Endothelial cell of umbilical vein (primary cell): Measurements from ENCODE around the gene KAZN. TPM values are rescaled to one million over a fixed set of nuclear protein-coding genes. Genes with fewer than 3 reads are reported as not detected.

Source experiments
- BruUV-seq: library from RNA; stranded (reverse); fragments of 400-500 nt; replicated peaks from 2 replicates; lab custom pipeline; 2021; lab: Mats Ljungman, UMichigan
- CTCF ChIA-PET: fragments of 300-600, 350-600 bp; sonication (Branson Sonifier 250); formaldehyde crosslinking; loops from one replicate; lab custom pipeline; 2021; ENCODE audit warnings: antibody characterized with exemption, inconsistent platforms; lab: Charles Lee
- POLR2A ChIA-PET: fragments of 300-600, 350-600 bp; sonication (Branson Sonifier 250); formaldehyde crosslinking; loops from one replicate; lab custom pipeline; 2021; ENCODE audit warnings: antibody characterized with exemption, inconsistent platforms; lab: Charles Lee
- DNase-seq: peaks from one replicate; pipeline ENCODE4 v3.0.0-alpha.2; 2011; ENCODE audit warnings: low read depth, low spot score
- FAIRE-seq: peaks from 2 replicates; lab custom pipeline; 2011; peaks lifted over from hg19 to GRCh38; lab: Jason Lieb, UNC
- H2AFZ ChIP-seq: 2 replicates; pipeline ENCODE4 v1.6.0; 2012; ENCODE audit warnings: low read depth, low read length, control low read depth, inconsistent platforms
- H3K27ac ChIP-seq: 2 replicates; pipeline ENCODE4 v1.5.1; 2011; ENCODE audit warnings: low read depth, mild to moderate bottlenecking, control low read depth, low read length, moderate library complexity; ENCODE audit not compliant: insufficient read depth
- H3K27me3 ChIP-seq, 2 experiments: 2 replicates each; pipeline versions ENCODE4 v1.6.0 to v1.6.1; 2011; ENCODE audit warnings: low read length in 2 of 2, mixed read lengths in 1 of 2; ENCODE audit not compliant: control insufficient read depth in 2 of 2, insufficient read depth in 2 of 2
- H3K36me3 ChIP-seq, 2 experiments: 2 replicates in 1 of 2; 3 replicates in 1 of 2; pipeline ENCODE4 v1.5.1; 2011; ENCODE audit warnings: low read length in 2 of 2, mild to moderate bottlenecking in 1 of 2, moderate library complexity in 1 of 2; ENCODE audit not compliant: control insufficient read depth in 2 of 2, insufficient read depth in 2 of 2; ENCODE audit errors: extremely low read depth in 1 of 2
- H3K4me1 ChIP-seq: 3 replicates; pipeline ENCODE4 v1.5.1; 2011; ENCODE audit warnings: mild to moderate bottlenecking, low read length; ENCODE audit not compliant: control insufficient read depth, insufficient read depth; ENCODE audit errors: extremely low read depth
- H3K4me2 ChIP-seq: 2 replicates; pipeline ENCODE4 v1.6.1; 2011; ENCODE audit warnings: low read length, control low read depth, mixed read lengths; ENCODE audit not compliant: insufficient read depth
- H3K4me3 ChIP-seq, 3 experiments: fragments of 200-600 bp in 1 of 3; sonication (generic), shearing (Covaris generic) in 1 of 3; replicated peaks in 1 of 3; 2 replicates each; pipeline ENCODE4 v1.5.1; 2011 to 2016; ENCODE audit warnings: control low read depth in 3 of 3, low read length in 3 of 3, mild to moderate bottlenecking in 2 of 3, inconsistent platforms in 1 of 3, low read depth in 1 of 3, moderate library complexity in 1 of 3; ENCODE audit not compliant: insufficient read depth in 1 of 3
- H3K79me2 ChIP-seq: 2 replicates; pipeline ENCODE4 v1.6.0; 2012; ENCODE audit warnings: low read length, inconsistent platforms; ENCODE audit not compliant: control insufficient read depth, insufficient read depth
- H3K9ac ChIP-seq: replicated peaks from 2 replicates; pipeline ENCODE3; 2011; ENCODE audit warnings: low read length, control low read depth; ENCODE audit not compliant: insufficient read depth; ENCODE audit errors: extremely low read depth
- H3K9me1 ChIP-seq: replicated peaks from 3 replicates; pipeline ENCODE4 v1.6.0; 2011; ENCODE audit warnings: mild to moderate bottlenecking, low read length; ENCODE audit not compliant: control insufficient read depth, insufficient read depth; ENCODE audit errors: extremely low read depth
- H3K9me3 ChIP-seq: replicated peaks from 2 replicates; pipeline ENCODE4 v1.5.1; 2012; ENCODE audit warnings: low read length, inconsistent platforms; ENCODE audit not compliant: control insufficient read depth, insufficient read depth
- H4K20me1 ChIP-seq: replicated peaks from 2 replicates; pipeline ENCODE3; 2011; ENCODE audit warnings: mild to moderate bottlenecking, low read length; ENCODE audit not compliant: control insufficient read depth, insufficient read depth; ENCODE audit errors: extremely low read depth
- EZH2 ChIP-seq: IDR thresholded peaks from 2 replicates; pipeline ENCODE4 v1.6.1; 2012; ENCODE audit warnings: borderline replicate concordance, low read depth, mild to moderate bottlenecking, moderate library complexity, low read length, inconsistent platforms; ENCODE audit not compliant: severe bottlenecking
- FOS ChIP-seq: IDR thresholded peaks from 2 replicates; pipeline ENCODE4 v1.6.1; 2011; ENCODE audit warnings: mild to moderate bottlenecking, low read length, moderate library complexity, borderline replicate concordance; ENCODE audit not compliant: insufficient read depth
- GATA2 ChIP-seq: IDR thresholded peaks from 2 replicates; pipeline ENCODE4 v1.7.0; 2011; ENCODE audit warnings: low read depth, mild to moderate bottlenecking, moderate library complexity, mixed read lengths, low read length; ENCODE audit not compliant: insufficient read length, insufficient read depth
- JUN ChIP-seq: IDR thresholded peaks from 2 replicates; pipeline ENCODE4 v1.6.1; 2011; ENCODE audit warnings: borderline replicate concordance, low read depth; ENCODE audit not compliant: insufficient read length, insufficient read depth
- MYC ChIP-seq: IDR thresholded peaks from one replicate; pipeline ENCODE4 v1.6.1; 2011; ENCODE audit warnings: mild to moderate bottlenecking, low read depth, low read length
- POLR2A ChIP-seq: IDR thresholded peaks from 2 replicates; pipeline ENCODE4 v1.6.1; 2012; ENCODE audit warnings: low read depth, mild to moderate bottlenecking, control low read depth, low read length
- POLR2AphosphoS5 ChIP-seq: IDR thresholded peaks from 2 replicates; pipeline ENCODE4 v1.6.1; 2012; ENCODE audit warnings: low read depth, mild to moderate bottlenecking, control low read depth, low read length, moderate library complexity; ENCODE audit not compliant: insufficient read depth
- dilution Hi-C: fragments of 300-500 bp; cut with MboI; formaldehyde crosslinking; loops from one replicate; pipeline ENCODE4 v1.15.0; 2019; ENCODE audit warnings: low sequenced_read_pairs; ENCODE audit not compliant: extremely low pct_ligation_motif_present
- intact Hi-C: fragments of 100-400 bp; cut with micrococcal nuclease; formaldehyde crosslinking; loops from one replicate; pipeline ENCODE4 v1.10.0; 2022
- polyA plus RNA-seq, 4 experiments: library from polyadenylated mRNA; depleted of rRNA in 3 of 4; stranded (reverse) in 3 of 4; unstranded in 1 of 4; fragments of >200 nt; gene quantifications; 2 replicates each; pipeline versions ENCODE4 v1.2.1 to v1.2.3, GENCODE V29; 2011 to 2012; ENCODE audit warnings: missing spikeins in 1 of 4
- total RNA-seq: library from RNA; stranded (reverse); gene quantifications from 2 replicates; pipeline ENCODE4 v1.2.3, GENCODE V29; 2021
- TF ChIP-seq, protein P1 (sequence below), 2 donors: IDR thresholded peaks; 1 replicate in 1 of 2; 2 replicates in 1 of 2; pipeline ENCODE4 v1.5.1; 2011; ENCODE audit warnings: low read length in 2 of 2, mild to moderate bottlenecking in 2 of 2, moderate library complexity in 2 of 2, control low read depth in 1 of 2, inconsistent platforms in 1 of 2, low read depth in 1 of 2; ENCODE audit not compliant: insufficient read depth in 1 of 2; ENCODE audit errors: extremely low read depth in 1 of 2
- TF ChIP-seq, protein P2 (sequence below): IDR thresholded peaks from 2 replicates; pipeline ENCODE4 v1.6.1; 2011; ENCODE audit not compliant: insufficient read depth, insufficient read length

The KAZN gene
- total and polyA plus RNA-seq, 2 donors (not counting 3 experiments of a cell fraction or from before 2014, with no cell fraction given), result 1.6 to 5.8 TPM

GRCh38 chr1:14946684-14947238, 348.3 kb downstream of the KAZN start:
- Histone ChIP-seq H3K4me3 (no peak overlapping the region), H3K4me1 (peaks cover 8% of the 10 kb centered on the region), H3K9me1 (no peaks in the 10 kb centered on the region), H3K27ac (no peak overlapping the region), H2AFZ (peak overlapping the region; percentile 49), H3K79me2 (no peaks in the 10 kb centered on the region), H3K36me3 (no peaks in the 10 kb centered on the region), H3K4me2 (no peak overlapping the region), H3K27me3 (no peaks in the 10 kb centered on the region), H3K9ac (no peak overlapping the region), H3K9me3 (no peaks in the 10 kb centered on the region), H4K20me1 (no peaks in the 10 kb centered on the region)
- dilution Hi-C loops, result no loop called here
- TF ChIP-seq EZH2, result no peak
- no peak for TF ChIP-seq JUN
- TF ChIP-seq POLR2AphosphoS5, result no peak
- TF ChIP-seq, protein P1, sequence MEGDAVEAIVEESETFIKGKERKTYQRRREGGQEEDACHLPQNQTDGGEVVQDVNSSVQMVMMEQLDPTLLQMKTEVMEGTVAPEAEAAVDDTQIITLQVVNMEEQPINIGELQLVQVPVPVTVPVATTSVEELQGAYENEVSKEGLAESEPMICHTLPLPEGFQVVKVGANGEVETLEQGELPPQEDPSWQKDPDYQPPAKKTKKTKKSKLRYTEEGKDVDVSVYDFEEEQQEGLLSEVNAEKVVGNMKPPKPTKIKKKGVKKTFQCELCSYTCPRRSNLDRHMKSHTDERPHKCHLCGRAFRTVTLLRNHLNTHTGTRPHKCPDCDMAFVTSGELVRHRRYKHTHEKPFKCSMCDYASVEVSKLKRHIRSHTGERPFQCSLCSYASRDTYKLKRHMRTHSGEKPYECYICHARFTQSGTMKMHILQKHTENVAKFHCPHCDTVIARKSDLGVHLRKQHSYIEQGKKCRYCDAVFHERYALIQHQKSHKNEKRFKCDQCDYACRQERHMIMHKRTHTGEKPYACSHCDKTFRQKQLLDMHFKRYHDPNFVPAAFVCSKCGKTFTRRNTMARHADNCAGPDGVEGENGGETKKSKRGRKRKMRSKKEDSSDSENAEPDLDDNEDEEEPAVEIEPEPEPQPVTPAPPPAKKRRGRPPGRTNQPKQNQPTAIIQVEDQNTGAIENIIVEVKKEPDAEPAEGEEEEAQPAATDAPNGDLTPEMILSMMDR (IDR thresholded peaks at IDR 0.05; ENCODE audit: extremely low read depth in 1 of 2, insufficient read depth in 1 of 2, low read depth in 1 of 2, low read length in 2 of 2), result no peak
- no peak for TF ChIP-seq MYC
- TF ChIP-seq, protein P2, sequence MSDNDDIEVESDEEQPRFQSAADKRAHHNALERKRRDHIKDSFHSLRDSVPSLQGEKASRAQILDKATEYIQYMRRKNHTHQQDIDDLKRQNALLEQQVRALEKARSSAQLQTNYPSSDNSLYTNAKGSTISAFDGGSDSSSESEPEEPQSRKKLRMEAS, result no peak
- no peak for TF ChIP-seq FOS
- TF ChIP-seq POLR2A, result no peak
- no peak for TF ChIP-seq GATA2
- intact Hi-C loops, result no loop called here
- peak; percentile 43 for FAIRE-seq
- CTCF ChIA-PET, result interaction anchor here (1.6 kb wide), 1 partner anchor 80 kb away, joined by 4 read pairs; no protein-coding TSS in a partner anchor
- peak; percentile 34 for DNase-seq
- POLR2A ChIA-PET, result interaction anchor here (0.9 kb wide), 1 partner anchor 69 kb away, joined by 3 read pairs; no protein-coding TSS in a partner anchor
- no TSS peak for BruUV-seq
